Caco-2 (cell line): ENCODE data around the gene C1QA. TPM values are rescaled to one million over a fixed set of nuclear protein-coding genes. Genes with fewer than 3 reads are reported as not detected.

Experiments used
- BruUV-seq: library from RNA; stranded (reverse); fragments of 400-500 nt; replicated peaks from 2 replicates; lab custom pipeline; 2021; lab: Mats Ljungman, UMichigan
- CTCF ChIA-PET: fragments of 300-600 bp; sonication (Branson Sonifier 250); formaldehyde crosslinking; loops from one replicate; lab custom pipeline; 2022; ENCODE audit warnings: antibody characterized with exemption; lab: Charles Lee
- POLR2A ChIA-PET: fragments of 300-600 bp; sonication (Branson Sonifier 250); formaldehyde crosslinking; loops from one replicate; lab custom pipeline; 2022; ENCODE audit warnings: antibody characterized with exemption; lab: Charles Lee
- DNase-seq, 2 experiments: peaks; one replicate each; pipeline versions ENCODE4 v3.0.0 to v3.0.0-alpha.2; 2020 to 2022
- H3K27me3 ChIP-seq: replicated peaks from 2 replicates; pipeline ENCODE4 v1.6.0; 2011; ENCODE audit warnings: low read length; ENCODE audit not compliant: control insufficient read depth, insufficient read depth
- H3K36me3 ChIP-seq: 2 replicates; pipeline ENCODE4 v1.5.1; 2011; ENCODE audit warnings: low read length; ENCODE audit not compliant: control insufficient read depth, insufficient read depth
- H3K4me1 ChIP-seq: fragments of 250-450 bp; sonication (Bioruptor Pico); 2 replicates; pipeline ENCODE4 v1.5.1; 2020; ENCODE audit warnings: mild to moderate bottlenecking
- H3K4me3 ChIP-seq: 2 replicates; pipeline ENCODE4 v1.5.1; 2011; ENCODE audit warnings: low read depth, mild to moderate bottlenecking, control low read depth, low read length
- H3K9me3 ChIP-seq: fragments of 250-450 bp; sonication (Bioruptor Pico); 2 replicates; pipeline ENCODE4 v1.5.1; 2020; ENCODE audit warnings: mild to moderate bottlenecking, moderate library complexity
- H3K27ac Mint-ChIP-seq: one replicate; pipeline ENCODE4 v1.8.0; 2022; ENCODE audit warnings: mixed read lengths; ENCODE audit not compliant: unreplicated experiment
- H3K27me3 Mint-ChIP-seq: one replicate; pipeline ENCODE4 v1.8.0; 2022; ENCODE audit warnings: mixed read lengths; ENCODE audit not compliant: insufficient read depth, unreplicated experiment
- H3K36me3 Mint-ChIP-seq: one replicate; pipeline ENCODE4 v1.8.0; 2022; ENCODE audit warnings: mild to moderate bottlenecking, mixed read lengths; ENCODE audit not compliant: insufficient read depth, unreplicated experiment
- H3K4me1 Mint-ChIP-seq: one replicate; pipeline ENCODE4 v1.8.0; 2022; ENCODE audit warnings: low read depth, mixed read lengths; ENCODE audit not compliant: unreplicated experiment
- H3K4me3 Mint-ChIP-seq: one replicate; pipeline ENCODE4 v1.8.0; 2022; ENCODE audit warnings: mild to moderate bottlenecking, moderate library complexity, mixed read lengths; ENCODE audit not compliant: unreplicated experiment
- H3K9me3 Mint-ChIP-seq: one replicate; pipeline ENCODE4 v1.8.0; 2022; ENCODE audit warnings: mixed read lengths; ENCODE audit not compliant: unreplicated experiment
- CTCF ChIP-seq, 2 experiments: fragments of 200-600 bp in 1 of 2; IDR thresholded peaks; 1 replicate in 1 of 2; 2 replicates in 1 of 2; pipeline versions ENCODE4 v1.5.1 to v1.8.0; 2011 to 2022; ENCODE audit warnings: antibody characterized with exemption in 1 of 2, control low read depth in 1 of 2, inconsistent platforms in 1 of 2, low read depth in 1 of 2, low read length in 1 of 2, mild to moderate bottlenecking in 1 of 2, moderate library complexity in 1 of 2; ENCODE audit not compliant: insufficient read depth in 1 of 2, severe bottlenecking in 1 of 2, unreplicated experiment in 1 of 2
- intact Hi-C: fragments of 100-400 bp; cut with micrococcal nuclease; formaldehyde crosslinking; loops from one replicate; pipeline ENCODE4 v1.10.0; 2022; ENCODE audit not compliant: unreplicated experiment
- total RNA-seq: library from RNA; stranded (reverse); gene quantifications from 2 replicates; pipeline ENCODE4 v1.2.3, GENCODE V29; 2022

The C1QA gene
- total RNA-seq, 1 experiment from 2014 or later, result not detected

GRCh38 chr1:22662318-22662717 lies 25.9 kb downstream of the C1QA start:
- no peak overlapping the region for H3K4me3 Mint-ChIP-seq
- H3K36me3 Mint-ChIP-seq, result no peaks in the 10 kb centered on the region
- Histone ChIP-seq H3K27me3 (no peaks in the 10 kb centered on the region), H3K4me1 (no peaks in the 10 kb centered on the region), H3K9me3 (no peaks in the 10 kb centered on the region), H3K36me3 (no peaks in the 10 kb centered on the region), H3K4me3 (no peak overlapping the region)
- no peak overlapping the region for H3K27ac Mint-ChIP-seq
- ChIA-PET CTCF (interaction anchor here (0.5 to 0.7 kb wide), 2 partner anchors 42 to 311 kb away, joined by 3 to 4 read pairs; no protein-coding TSS in a partner anchor), POLR2A (no interaction called here)
- peaks cover 5% of the 10 kb centered on the region for H3K27me3 Mint-ChIP-seq
- peak; percentile 62 to 75 for DNase-seq
- no peaks in the 10 kb centered on the region for H3K9me3 Mint-ChIP-seq
- no TSS peak for BruUV-seq
- TF ChIP-seq CTCF (IDR thresholded peaks at IDR 0.05; ENCODE audit: insufficient read depth in 1 of 2, low read depth in 1 of 2, low read length in 1 of 2, severe bottlenecking in 1 of 2, unreplicated experiment in 1 of 2), result no peak
- intact Hi-C loops, result no loop called here
- H3K4me1 Mint-ChIP-seq, result no peaks in the 10 kb centered on the region

- ChIA-PET CTCF (no interaction called here), POLR2A (no interaction called here)
Observed at GRCh38 chr1:22662986-22663408, 26.6 kb downstream of the C1QA start.

GRCh38 chr1:22665752-22666151 lies 29.3 kb downstream of the C1QA start:
- peak; percentile 69 to 82 for TF ChIP-seq CTCF (IDR thresholded peaks at IDR 0.05; ENCODE audit: insufficient read depth in 1 of 2, low read depth in 1 of 2, low read length in 1 of 2, severe bottlenecking in 1 of 2, unreplicated experiment in 1 of 2)
- no peak overlapping the region for H3K4me3 Mint-ChIP-seq
- H3K27me3 ChIP-seq, result no peaks in the 10 kb centered on the region
- no peaks in the 10 kb centered on the region for H3K9me3 Mint-ChIP-seq
- no peaks in the 10 kb centered on the region for H3K36me3 Mint-ChIP-seq
- H3K4me1 Mint-ChIP-seq, result no peaks in the 10 kb centered on the region
- H3K4me3 ChIP-seq, result no peak overlapping the region
- no peak overlapping the region for H3K27ac Mint-ChIP-seq
- no peaks in the 10 kb centered on the region for H3K36me3 ChIP-seq
- H3K4me1 ChIP-seq, result no peaks in the 10 kb centered on the region
- intact Hi-C loops, result loop anchor here (1.0 kb wide), 2 partner anchors 265 to 299 kb away; no protein-coding TSS in a partner anchor
- H3K9me3 ChIP-seq, result no peaks in the 10 kb centered on the region
- ChIA-PET CTCF (interaction anchor here (0.7 kb wide), 1 partner anchor 204 kb away, joined by 3 read pairs; no protein-coding TSS in a partner anchor), POLR2A (no interaction called here)
- peaks cover 3% of the 10 kb centered on the region for H3K27me3 Mint-ChIP-seq
- peak; percentile 61 to 74 for DNase-seq
- BruUV-seq, result no TSS peak

More at GRCh38 chr1:22662986-22663408, 26.6 kb downstream of the C1QA start:
- TF ChIP-seq CTCF (IDR thresholded peaks at IDR 0.05; ENCODE audit: insufficient read depth in 1 of 2, low read depth in 1 of 2, low read length in 1 of 2, severe bottlenecking in 1 of 2, unreplicated experiment in 1 of 2), result no peak
- Histone ChIP-seq H3K9me3 (no peaks in the 10 kb centered on the region), H3K36me3 (no peaks in the 10 kb centered on the region), H3K4me1 (no peaks in the 10 kb centered on the region), H3K4me3 (no peak overlapping the region), H3K27me3 (no peaks in the 10 kb centered on the region)
- DNase-seq, result no peak
- intact Hi-C loops, result no loop called here
- BruUV-seq, result no TSS peak
- H3K9me3 Mint-ChIP-seq, result no peaks in the 10 kb centered on the region
- no peak overlapping the region for H3K4me3 Mint-ChIP-seq
- no peak overlapping the region for H3K27ac Mint-ChIP-seq
- H3K36me3 Mint-ChIP-seq, result no peaks in the 10 kb centered on the region
- H3K27me3 Mint-ChIP-seq, result peaks cover 3% of the 10 kb centered on the region
- no peaks in the 10 kb centered on the region for H3K4me1 Mint-ChIP-seq
